NCI-H774 (cell line): ENCODE data around the gene IL36G.
"Not testable (repeated sequence)": the region's sequence is repeated elsewhere in the genome, so short reads cannot be mapped to it uniquely, and the experiment has no call there.

Source experiments
- DNase-seq: peaks from one replicate; lab custom pipeline; 2025; lab: John Stamatoyannopoulos, UW

The IL36G gene

GRCh38 chr2:112977559-112978056 lies at the start of gene IL36G:
Gene IL36G (plus strand): TSS chr2:112978006. CDS start chr2:112978639, 633 bp downstream.
- no peak for DNase-seq

- DNase-seq: no peak
These were observed 44.5 kb upstream of the IL36G start for GRCh38 chr2:112933261-112933660.

DNA sequence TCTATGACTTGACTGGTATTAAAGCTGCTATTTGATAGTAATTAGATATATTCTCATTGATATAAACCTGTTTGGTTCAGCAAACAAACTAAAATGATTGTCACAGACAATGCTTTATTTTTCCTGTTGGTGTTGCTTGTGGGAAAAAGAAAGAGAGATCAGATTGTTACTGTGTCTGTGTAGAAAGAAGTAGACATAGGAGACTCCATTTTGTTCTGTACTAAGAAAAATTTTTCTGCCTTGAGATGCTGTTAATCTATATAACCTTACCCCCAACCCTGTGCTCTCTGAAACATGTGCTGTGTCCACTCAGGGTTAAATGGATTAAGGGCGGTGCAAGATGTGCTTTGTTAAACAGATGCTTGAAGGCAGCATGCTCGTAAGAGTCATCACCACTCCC lies 43.7 kb upstream of the IL36G start:
- not testable (repeated sequence) for DNase-seq

DNA sequence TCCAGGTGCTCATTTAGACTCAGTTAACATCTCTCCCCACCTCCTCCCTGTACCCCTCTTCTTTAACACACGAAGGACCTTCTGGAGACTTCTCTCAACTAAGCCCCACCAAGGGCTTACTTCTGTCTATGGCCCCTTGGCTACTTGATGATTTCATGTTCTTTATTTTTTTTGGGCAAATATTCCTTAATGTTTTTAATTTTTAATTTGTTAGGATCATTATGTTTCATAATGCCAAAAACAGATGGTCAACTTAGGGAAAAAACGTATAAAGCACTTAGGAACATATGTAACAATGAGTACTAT lies 40.9 kb upstream of the IL36G start:
- no peak for DNase-seq

DNA sequence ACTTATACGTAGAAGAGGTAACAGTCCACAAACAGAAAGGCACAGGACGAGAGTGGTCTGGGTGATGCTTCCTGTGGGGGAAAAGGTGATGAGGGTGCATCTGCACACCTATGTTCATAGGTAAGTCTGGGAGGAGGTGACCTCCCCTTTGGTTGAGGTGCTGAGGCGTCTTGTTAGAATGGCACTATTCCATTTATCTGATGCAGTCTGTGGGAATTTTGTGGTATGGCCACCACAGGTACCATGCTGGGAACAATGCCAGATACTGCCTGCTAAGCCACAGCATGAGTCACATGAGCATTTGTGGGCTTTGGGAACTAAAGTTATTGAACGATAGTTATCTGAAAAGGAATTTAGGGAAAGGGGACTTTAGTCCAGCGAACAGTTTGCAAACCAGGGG lies 38.9 kb upstream of the IL36G start:
- no peak for DNase-seq

GRCh38 chr2:112939425-112939824 lies 38.4 kb upstream of the IL36G start:
- DNase-seq: no peak

GRCh38 chr2:112940859-112941625 lies 36.8 kb upstream of the IL36G start:
- DNase-seq: no peak

DNA sequence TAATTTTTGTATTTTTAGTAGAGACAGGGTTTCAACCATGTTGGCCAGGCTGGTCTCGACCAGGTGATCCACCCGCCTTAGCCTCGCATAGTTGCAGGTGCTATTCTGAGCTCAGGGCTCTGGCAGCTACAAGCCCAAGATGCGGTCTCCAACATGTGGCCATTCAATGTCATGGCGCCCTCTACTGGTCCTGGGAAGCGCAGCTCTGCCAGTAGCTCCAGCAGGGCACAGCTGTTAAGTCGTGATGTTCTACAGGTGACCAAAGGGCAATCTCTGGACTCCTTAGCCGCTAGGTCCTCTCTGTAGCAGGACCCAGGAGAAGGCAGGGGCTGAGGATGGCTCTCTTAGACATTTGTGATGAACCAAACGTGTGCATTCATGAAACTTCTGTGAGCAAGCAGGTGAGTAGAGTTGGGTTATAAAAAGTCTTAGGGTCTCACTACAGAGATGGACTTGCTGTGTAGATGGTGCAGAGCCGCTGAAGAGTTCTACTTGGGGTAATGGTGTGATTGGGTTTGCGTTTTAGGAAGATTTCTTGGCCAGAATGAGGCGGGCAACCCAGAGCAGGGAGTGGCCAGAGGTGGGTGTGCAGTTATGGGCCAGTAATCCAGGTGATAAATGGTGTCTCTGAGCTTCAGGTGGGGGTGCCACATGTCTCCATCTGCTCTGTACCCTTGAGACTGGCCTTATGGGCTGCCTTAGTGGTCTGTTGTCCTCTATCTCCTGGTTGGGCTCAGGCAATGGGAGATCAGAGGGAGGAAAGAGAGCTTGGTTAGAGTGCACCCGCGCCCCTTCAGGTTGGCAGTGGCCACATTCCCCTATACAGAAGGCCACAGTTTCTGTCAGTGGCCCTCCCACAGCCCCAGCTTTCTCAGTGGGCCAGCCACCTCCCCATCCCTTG lies 35.8 kb upstream of the IL36G start:
- peak; percentile 36 for DNase-seq

DNA sequence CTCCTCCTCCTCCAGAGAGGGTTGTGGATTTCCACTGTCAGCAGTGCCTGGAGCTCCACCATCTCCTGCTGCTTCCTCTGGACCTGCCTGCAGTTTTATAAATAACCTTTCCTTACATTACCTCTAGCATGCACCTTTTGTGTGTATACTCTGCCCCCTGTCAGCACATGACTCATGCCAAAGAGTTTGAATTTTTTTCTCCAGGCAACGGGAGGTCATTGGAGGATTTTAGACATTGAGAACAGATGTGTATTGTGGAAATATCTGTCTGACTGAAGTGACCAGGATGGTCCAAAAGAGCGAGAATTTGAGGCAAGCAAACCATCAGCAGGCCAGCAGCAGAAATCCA lies 35.2 kb upstream of the IL36G start:
- DNase-seq: no peak

- no peak for DNase-seq
These were observed 32.8 kb upstream of the IL36G start for GRCh38 chr2:112944971-112945370.

DNA sequence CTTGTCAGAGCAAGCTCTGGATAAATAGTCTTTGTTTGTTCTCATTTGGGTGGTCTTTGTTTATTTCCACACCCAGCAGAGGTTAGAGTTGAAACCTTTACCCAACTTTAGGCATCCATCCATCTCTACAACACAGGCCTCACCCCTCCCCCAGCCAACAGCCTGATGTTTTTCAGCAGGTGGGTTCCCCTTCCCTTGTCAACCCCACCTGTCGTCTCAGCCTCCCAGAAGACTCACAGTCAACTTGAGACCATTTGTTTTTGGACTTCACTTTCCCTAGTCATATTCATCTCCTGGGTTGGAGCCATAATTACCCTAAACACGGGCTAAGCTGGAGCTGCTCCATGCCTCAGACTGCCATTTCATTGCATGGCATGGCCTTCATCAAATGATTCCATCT lies 31.7 kb upstream of the IL36G start:
- no peak for DNase-seq

- no peak for DNase-seq
These were observed 30.4 kb upstream of the IL36G start for GRCh38 chr2:112947374-112947773.

- no peak for DNase-seq
These were observed 28.4 kb upstream of the IL36G start for GRCh38 chr2:112949456-112949855.

- no peak for DNase-seq
These were observed 23.4 kb upstream of the IL36G start for GRCh38 chr2:112954364-112954763.

DNA sequence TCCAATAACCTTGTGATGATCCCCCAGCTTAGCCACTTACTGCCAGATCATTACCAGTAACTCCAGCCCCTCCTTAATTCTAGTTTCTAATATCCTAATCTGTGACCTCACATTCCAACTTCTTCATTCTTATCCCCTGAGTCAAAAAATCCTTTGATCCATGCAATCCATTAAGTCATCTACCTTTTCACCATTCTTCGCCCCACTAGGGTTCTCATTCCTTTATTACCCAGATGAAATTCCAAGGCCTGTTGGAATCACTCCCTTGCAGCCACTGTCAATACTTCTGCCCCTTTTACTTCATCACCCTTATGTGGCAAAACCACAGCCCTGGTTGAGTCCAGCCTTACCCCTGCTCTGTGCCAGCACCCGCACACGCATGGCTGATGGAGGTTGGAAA lies 20.3 kb upstream of the IL36G start:
- no peak for DNase-seq

DNA sequence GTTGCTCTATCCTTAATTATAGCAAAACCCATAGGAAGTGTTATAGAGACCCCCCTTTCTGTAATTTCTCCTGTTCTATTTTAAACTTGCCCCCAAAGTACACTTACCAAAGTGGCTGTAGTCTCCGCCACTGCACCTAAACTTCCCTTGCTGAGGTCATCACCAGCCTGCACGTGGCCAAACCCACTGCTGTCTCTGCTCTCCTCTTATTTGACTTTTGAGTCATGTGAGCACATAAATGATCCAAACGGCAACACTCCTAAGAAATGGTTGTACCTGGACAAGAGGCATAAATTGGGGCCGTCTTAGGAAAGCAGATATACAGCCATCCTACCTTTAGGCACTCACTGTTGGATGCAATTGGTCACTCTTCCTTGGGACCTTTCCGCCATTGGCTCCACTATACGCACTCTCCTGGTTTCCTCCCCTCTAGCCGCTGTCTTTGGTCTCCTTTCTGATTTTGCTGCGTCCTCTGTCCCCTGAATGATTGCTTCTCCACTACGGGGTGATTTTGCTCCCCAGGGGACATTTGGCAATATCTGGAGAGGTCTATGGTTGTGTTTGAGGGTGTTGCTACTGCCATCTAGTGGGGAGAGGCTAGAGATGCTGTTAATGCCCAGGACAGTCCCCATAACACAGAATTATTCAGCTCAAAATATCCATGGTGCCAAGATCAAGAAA lies 19.2 kb upstream of the IL36G start:
- peak; percentile 11 for DNase-seq

DNA sequence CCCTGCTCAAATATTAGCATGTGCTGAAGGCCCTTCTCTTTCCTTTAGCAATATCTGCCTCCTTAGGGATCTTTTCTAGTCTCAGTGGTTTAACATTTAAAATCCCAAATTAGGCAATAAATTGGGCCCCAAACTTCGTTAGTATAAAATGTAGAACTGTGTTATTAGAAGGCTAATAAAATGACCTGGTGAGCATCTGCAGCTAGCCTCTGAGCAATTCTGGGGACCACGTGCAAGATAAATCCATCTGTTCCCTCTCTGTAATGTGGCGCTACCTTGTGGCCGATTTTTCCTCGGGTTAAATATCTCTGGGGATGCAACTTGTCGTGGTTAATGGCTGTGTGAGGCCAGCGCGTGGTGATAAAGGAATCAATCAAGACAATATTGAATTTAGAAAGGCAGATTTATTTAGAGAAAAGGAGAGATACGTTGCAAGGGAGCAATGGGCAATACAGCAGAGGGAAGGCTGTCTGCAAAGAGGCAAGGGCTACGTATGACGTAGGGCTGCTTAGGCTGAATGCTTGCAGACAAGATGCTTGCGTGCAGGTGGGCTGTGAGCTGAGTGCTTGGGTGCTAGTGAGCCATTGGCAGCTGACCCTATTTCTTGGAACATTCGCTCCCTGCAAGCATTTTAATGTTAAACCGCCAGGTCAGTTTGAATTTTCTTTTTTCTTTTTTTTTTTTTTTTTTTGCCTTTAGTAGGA lies 18.5 kb upstream of the IL36G start:
- no peak for DNase-seq

DNA sequence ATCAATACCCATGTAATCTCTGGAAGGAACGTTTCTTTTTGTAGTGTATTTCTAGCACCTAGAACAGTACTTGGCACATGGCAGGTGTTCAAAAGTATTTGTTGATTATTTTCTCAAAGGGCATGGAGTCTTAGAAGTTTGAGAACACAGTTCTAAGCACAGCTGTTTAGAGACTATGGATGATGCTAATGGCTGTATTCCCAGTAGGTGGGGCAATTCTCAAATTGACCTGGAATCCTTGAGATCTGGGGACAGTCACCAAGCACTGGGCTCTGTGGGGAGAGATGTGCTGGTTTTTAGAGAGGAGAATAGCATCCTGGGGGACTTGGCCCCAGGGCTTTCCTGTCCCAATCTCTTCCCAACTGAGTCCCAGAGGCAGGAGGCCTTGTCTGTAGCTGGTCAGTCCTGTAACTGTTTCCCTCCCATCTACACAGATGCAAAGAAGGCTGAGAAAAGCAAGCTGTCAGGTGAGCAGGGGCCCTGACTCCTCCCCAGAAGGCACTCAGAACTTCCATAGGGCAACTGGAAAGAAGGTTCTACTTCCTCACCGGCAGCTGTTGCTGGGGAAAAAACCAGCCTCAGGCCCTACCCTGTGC lies 17.5 kb upstream of the IL36G start:
- no peak for DNase-seq

DNA sequence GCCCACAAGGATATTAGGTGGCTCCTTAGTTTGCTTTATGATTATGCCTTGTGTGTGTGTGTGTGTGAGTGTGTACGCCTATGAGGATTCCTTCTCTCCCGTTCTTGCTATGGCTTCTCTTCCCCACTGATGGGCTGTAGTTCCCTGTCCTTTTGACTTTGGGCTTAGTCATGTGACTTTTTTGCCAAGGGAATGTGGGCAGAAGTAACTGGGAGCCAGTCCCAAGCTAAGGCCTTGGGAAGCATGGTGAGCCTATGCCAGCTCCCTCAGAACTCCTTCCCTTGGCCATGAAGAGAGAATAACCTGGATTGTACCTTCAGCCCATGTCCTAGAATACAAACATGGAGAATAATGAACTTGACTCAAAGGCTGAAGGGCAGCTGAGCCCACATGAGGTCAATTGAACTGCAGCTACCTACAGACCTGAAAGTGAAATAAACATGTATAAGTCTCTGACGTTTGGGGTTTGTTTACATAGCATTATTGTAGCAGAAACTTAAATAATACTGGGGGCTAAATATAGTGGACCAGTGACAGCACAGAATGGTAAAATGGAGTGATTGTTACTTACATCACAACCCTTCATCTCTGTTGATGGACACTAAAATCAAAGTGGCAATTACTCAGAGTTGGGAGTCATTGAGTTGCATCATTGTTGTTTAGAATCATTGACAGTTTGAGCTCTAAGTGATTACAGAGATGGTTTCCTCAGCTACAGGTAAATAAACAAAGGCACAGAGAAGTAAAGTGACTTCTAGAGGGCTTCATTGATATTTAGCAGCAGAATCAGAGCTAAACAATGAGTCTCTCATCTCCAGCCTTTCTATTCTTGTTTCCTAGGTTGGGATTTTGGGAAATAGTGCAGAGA lies 15.3 kb upstream of the IL36G start:
- DNase-seq: no peak

- no peak for DNase-seq
These were observed 10.8 kb upstream of the IL36G start for GRCh38 chr2:112967023-112967422.
